HepG2 (cell line): ENCODE measurements around the gene B3GALNT2. TPM values are rescaled to one million over a fixed set of nuclear protein-coding genes. Genes with fewer than 3 reads are reported as not detected.

ENCODE experiments used
- HNRNPLL ChIP-seq: fragments of 200-400 bp; formaldehyde crosslinking; IDR thresholded peaks from 2 replicates; pipeline ENCODE4 v1.6.1; 2017; ENCODE audit warnings: mild to moderate bottlenecking, low read depth, low read length; ENCODE audit not compliant: poor library complexity, severe bottlenecking
- KMT2A ChIP-seq: sonication (generic); formaldehyde crosslinking; IDR thresholded peaks from 2 replicates; pipeline ENCODE4 v1.4.0; 2020; ENCODE audit warnings: missing genetic modification reagents
- MXI1 ChIP-seq: IDR thresholded peaks from 3 replicates; pipeline ENCODE4 v1.6.1; 2012; ENCODE audit warnings: low read depth, low read length, inconsistent platforms, borderline replicate concordance
- NCOA1 ChIP-seq: sonication (generic); formaldehyde crosslinking; IDR thresholded peaks from 2 replicates; pipeline ENCODE4 v1.9.0; 2021; ENCODE audit warnings: missing genetic modification reagents
- PHF21A ChIP-seq: sonication (generic); formaldehyde crosslinking; IDR thresholded peaks from 2 replicates; pipeline ENCODE4 v1.5.0; 2020; ENCODE audit warnings: mild to moderate bottlenecking, missing genetic modification reagents
- PTBP1 ChIP-seq: fragments of 200-400 bp; formaldehyde crosslinking; IDR thresholded peaks from 2 replicates; pipeline ENCODE4 v1.6.1; 2018; ENCODE audit warnings: low read length, low read depth; ENCODE audit not compliant: poor library complexity, severe bottlenecking
- RARA ChIP-seq: IDR thresholded peaks from 2 replicates; pipeline ENCODE4 v1.6.1; 2016; ENCODE audit warnings: missing genetic modification reagents, missing compliant biosample characterization
- SALL2 ChIP-seq: sonication (generic); formaldehyde crosslinking; IDR thresholded peaks from 2 replicates; pipeline ENCODE4 v1.8.1; 2023; ENCODE audit warnings: mild to moderate bottlenecking, missing genetic modification reagents, inconsistent platforms
- TCF12 ChIP-seq, 2 experiments: fragments of 450-650 bp in 1 of 2; sonication (generic) in 1 of 2; formaldehyde crosslinking in 1 of 2; IDR thresholded peaks; 2 replicates each; pipeline versions ENCODE4 v1.6.1 to v1.8.0; 2017 to 2022; ENCODE audit warnings: antibody characterized with exemption in 1 of 2, mild to moderate bottlenecking in 1 of 2, missing genetic modification reagents in 1 of 2, moderate library complexity in 1 of 2
- TMF1 ChIP-seq: sonication (generic); formaldehyde crosslinking; IDR thresholded peaks from 2 replicates; pipeline ENCODE4 v1.8.1; 2022; ENCODE audit warnings: low read depth, missing genetic modification reagents
- U2AF2 ChIP-seq: fragments of 200-400 bp; formaldehyde crosslinking; IDR thresholded peaks from 2 replicates; pipeline ENCODE4 v1.6.1; 2017; ENCODE audit warnings: low read depth, mild to moderate bottlenecking, low read length
- ZNF230 ChIP-seq: sonication (generic); formaldehyde crosslinking; IDR thresholded peaks from 2 replicates; pipeline ENCODE4 v1.4.0; 2020; ENCODE audit warnings: mild to moderate bottlenecking, missing genetic modification reagents
- ZNF564 ChIP-seq: sonication (generic); formaldehyde crosslinking; IDR thresholded peaks from 2 replicates; pipeline ENCODE4 v1.8.1; 2023; ENCODE audit warnings: mild to moderate bottlenecking, missing genetic modification reagents
- polyA plus RNA-seq, 8 experiments: library from polyadenylated mRNA; depleted of rRNA in 3 of 8; stranded (reverse) in 7 of 8; unstranded in 1 of 8; fragments of >200 nt; fragmentation: Illumina TruSeq in 4 of 8; extraction: Trizol in 4 of 8; gene quantifications; 2 replicates each; pipeline versions ENCODE4 v1.2.1 to v1.2.3, GENCODE V29; 2011 to 2016; ENCODE audit warnings: low read depth in 4 of 8, missing spikeins in 1 of 8, mixed read lengths in 1 of 8; ENCODE audit not compliant: insufficient read depth in 1 of 8
- total RNA-seq, 5 experiments: library from RNA; depleted of rRNA; stranded (reverse); fragments of >200 nt; fragmentation: Illumina TruSeq; extraction: Trizol; gene quantifications; 2 replicates each; pipeline ENCODE4 v1.2.3, GENCODE V29; 2016; ENCODE audit warnings: low read depth in 1 of 5
- TF ChIP-seq, protein P1 (sequence below), 2 experiments: sonication (generic) in 1 of 2; formaldehyde crosslinking in 1 of 2; IDR thresholded peaks; 2 replicates each; pipeline versions ENCODE4 v1.4.0 to v1.6.1; 2018 to 2020; ENCODE audit warnings: missing genetic modification reagents in 2 of 2, borderline replicate concordance in 1 of 2, low read depth in 1 of 2, mild to moderate bottlenecking in 1 of 2, missing biosample characterization in 1 of 2
- TF ChIP-seq, protein P2 (sequence below): sonication (generic); formaldehyde crosslinking; IDR thresholded peaks from 2 replicates; pipeline ENCODE4 v1.8.1; 2023; ENCODE audit warnings: mild to moderate bottlenecking, missing genetic modification reagents, borderline replicate concordance
- TF ChIP-seq, protein P3 (sequence below): sonication (generic); formaldehyde crosslinking; conservative IDR thresholded peaks from 2 replicates; pipeline ENCODE4 v1.8.0; 2022; ENCODE audit warnings: mild to moderate bottlenecking, moderate library complexity, missing genetic modification reagents
- TF ChIP-seq, protein P4 (sequence below): sonication (generic); formaldehyde crosslinking; IDR thresholded peaks from 2 replicates; pipeline ENCODE4 v1.5.0; 2020; ENCODE audit warnings: mild to moderate bottlenecking, missing genetic modification reagents, moderate library complexity
- TF ChIP-seq, protein P5 (sequence below): sonication (generic); formaldehyde crosslinking; conservative IDR thresholded peaks from 2 replicates; pipeline ENCODE4 v1.8.0; 2022; ENCODE audit warnings: low read depth, missing genetic modification reagents
- TF ChIP-seq, protein P6 (sequence below), 2 experiments: sonication (generic) in 1 of 2; formaldehyde crosslinking in 1 of 2; IDR thresholded peaks; 2 replicates each; pipeline versions ENCODE4 v1.5.1 to v1.6.1; 2011 to 2020; ENCODE audit warnings: borderline replicate concordance in 1 of 2, low read depth in 1 of 2, low read length in 1 of 2, mild to moderate bottlenecking in 1 of 2, missing genetic modification reagents in 1 of 2, moderate library complexity in 1 of 2

The B3GALNT2 gene
- total and polyA plus RNA-seq, 2 of the 13 experiments (the other 11 are each of a cell fraction or from before 2014, with no cell fraction given) = 16.5 to 28.9 TPM

DNA sequence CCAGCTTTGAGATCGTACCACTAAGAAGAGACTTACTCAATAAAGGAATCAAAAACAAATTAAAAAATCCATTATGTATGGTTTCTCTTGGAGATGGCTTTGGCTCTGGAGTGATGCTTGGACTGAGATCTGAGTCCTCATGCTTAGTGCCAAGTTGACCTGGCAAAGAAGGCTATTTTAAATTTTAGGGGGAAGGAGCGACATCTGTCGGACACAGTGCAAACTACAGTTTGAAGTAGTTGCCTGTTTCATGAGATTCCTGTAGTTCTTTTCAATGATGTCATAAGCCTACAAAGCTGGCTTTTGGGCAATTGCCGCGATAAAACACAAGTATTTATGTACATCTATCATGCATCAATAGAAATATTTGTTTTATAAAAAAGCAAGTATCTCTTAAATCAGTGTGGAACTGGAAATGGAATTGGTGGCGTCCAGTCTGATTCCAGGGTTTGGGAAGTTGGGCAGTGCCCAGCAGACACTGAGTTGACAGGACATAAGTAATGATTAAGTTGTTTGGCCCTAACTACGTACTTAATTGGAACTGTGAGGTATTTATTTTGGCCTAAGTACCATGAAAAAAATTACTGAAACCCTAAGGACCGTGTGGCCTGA, 87.1 kb downstream of the B3GALNT2 start (continued):
- TF ChIP-seq, protein P1, sequence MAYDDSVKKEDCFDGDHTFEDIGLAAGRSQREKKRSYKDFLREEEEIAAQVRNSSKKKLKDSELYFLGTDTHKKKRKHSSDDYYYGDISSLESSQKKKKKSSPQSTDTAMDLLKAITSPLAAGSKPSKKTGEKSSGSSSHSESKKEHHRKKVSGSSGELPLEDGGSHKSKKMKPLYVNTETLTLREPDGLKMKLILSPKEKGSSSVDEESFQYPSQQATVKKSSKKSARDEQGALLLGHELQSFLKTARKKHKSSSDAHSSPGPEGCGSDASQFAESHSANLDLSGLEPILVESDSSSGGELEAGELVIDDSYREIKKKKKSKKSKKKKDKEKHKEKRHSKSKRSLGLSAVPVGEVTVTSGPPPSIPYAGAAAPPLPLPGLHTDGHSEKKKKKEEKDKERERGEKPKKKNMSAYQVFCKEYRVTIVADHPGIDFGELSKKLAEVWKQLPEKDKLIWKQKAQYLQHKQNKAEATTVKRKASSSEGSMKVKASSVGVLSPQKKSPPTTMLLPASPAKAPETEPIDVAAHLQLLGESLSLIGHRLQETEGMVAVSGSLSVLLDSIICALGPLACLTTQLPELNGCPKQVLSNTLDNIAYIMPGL (CRISPR knock-in tag; IDR thresholded peaks at IDR 0.05; ENCODE audit: borderline replicate concordance in 1 of 2, low read depth in 1 of 2) = no peak
- TF ChIP-seq SALL2 (CRISPR knock-in tag) (no peak), ZNF230 (CRISPR knock-in tag) (no peak), TMF1 (no peak), ZNF564 (CRISPR knock-in tag) (no peak), PTBP1 (no peak), HNRNPLL (no peak), MXI1 (peak; percentile 36; the same call in 1 of the 3 replicates), KMT2A (peak; percentile 31; the same call in 1 of the 2 replicates), RARA (CRISPR knock-in tag) (no peak), NCOA1 (CRISPR knock-in tag) (no peak), TCF12 (IDR thresholded peaks at IDR 0.05) (no peak), TCF12 (CRISPR knock-in tag; IDR thresholded peaks at IDR 0.05) (no peak), U2AF2 (no peak), PHF21A (CRISPR knock-in tag) (no peak)
- TF ChIP-seq, protein P2, sequence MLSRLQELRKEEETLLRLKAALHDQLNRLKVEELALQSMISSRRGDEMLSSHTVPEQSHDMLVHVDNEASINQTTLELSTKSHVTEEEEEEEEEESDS (CRISPR knock-in tag) = no peak
- TF ChIP-seq, protein P3, sequence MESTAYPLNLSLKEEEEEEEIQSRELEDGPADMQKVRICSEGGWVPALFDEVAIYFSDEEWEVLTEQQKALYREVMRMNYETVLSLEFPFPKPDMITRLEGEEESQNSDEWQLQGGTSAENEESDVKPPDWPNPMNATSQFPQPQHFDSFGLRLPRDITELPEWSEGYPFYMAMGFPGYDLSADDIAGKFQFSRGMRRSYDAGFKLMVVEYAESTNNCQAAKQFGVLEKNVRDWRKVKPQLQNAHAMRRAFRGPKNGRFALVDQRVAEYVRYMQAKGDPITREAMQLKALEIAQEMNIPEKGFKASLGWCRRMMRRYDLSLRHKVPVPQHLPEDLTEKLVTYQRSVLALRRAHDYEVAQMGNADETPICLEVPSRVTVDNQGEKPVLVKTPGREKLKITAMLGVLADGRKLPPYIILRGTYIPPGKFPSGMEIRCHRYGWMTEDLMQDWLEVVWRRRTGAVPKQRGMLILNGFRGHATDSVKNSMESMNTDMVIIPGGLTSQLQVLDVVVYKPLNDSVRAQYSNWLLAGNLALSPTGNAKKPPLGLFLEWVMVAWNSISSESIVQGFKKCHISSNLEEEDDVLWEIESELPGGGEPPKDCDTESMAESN = no peak
- TF ChIP-seq, protein P4, sequence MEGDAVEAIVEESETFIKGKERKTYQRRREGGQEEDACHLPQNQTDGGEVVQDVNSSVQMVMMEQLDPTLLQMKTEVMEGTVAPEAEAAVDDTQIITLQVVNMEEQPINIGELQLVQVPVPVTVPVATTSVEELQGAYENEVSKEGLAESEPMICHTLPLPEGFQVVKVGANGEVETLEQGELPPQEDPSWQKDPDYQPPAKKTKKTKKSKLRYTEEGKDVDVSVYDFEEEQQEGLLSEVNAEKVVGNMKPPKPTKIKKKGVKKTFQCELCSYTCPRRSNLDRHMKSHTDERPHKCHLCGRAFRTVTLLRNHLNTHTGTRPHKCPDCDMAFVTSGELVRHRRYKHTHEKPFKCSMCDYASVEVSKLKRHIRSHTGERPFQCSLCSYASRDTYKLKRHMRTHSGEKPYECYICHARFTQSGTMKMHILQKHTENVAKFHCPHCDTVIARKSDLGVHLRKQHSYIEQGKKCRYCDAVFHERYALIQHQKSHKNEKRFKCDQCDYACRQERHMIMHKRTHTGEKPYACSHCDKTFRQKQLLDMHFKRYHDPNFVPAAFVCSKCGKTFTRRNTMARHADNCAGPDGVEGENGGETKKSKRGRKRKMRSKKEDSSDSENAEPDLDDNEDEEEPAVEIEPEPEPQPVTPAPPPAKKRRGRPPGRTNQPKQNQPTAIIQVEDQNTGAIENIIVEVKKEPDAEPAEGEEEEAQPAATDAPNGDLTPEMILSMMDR (CRISPR knock-in tag) = peak; percentile 83
- TF ChIP-seq, protein P5, sequence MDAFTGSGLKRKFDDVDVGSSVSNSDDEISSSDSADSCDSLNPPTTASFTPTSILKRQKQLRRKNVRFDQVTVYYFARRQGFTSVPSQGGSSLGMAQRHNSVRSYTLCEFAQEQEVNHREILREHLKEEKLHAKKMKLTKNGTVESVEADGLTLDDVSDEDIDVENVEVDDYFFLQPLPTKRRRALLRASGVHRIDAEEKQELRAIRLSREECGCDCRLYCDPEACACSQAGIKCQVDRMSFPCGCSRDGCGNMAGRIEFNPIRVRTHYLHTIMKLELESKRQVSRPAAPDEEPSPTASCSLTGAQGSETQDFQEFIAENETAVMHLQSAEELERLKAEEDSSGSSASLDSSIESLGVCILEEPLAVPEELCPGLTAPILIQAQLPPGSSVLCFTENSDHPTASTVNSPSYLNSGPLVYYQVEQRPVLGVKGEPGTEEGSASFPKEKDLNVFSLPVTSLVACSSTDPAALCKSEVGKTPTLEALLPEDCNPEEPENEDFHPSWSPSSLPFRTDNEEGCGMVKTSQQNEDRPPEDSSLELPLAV (CRISPR knock-in tag) = no peak
- TF ChIP-seq, protein P6, sequence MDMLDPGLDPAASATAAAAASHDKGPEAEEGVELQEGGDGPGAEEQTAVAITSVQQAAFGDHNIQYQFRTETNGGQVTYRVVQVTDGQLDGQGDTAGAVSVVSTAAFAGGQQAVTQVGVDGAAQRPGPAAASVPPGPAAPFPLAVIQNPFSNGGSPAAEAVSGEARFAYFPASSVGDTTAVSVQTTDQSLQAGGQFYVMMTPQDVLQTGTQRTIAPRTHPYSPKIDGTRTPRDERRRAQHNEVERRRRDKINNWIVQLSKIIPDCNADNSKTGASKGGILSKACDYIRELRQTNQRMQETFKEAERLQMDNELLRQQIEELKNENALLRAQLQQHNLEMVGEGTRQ (IDR thresholded peaks at IDR 0.05; ENCODE audit: low read depth, low read length) = no peak
- TF ChIP-seq, protein P6 (CRISPR knock-in tag; IDR thresholded peaks at IDR 0.05; ENCODE audit: borderline replicate concordance) = no peak
